CD14-positive monocyte (primary cell): ENCODE measurements around the gene UTP14A. TPM values are rescaled to one million over a fixed set of nuclear protein-coding genes. Genes with fewer than 3 reads are reported as not detected.

Source experiments
- DNase-seq, 3 donors: peaks; one replicate each; pipeline ENCODE4 v3.0.0-alpha.2; 2011 to 2022
- H2AFZ ChIP-seq: 2 replicates; pipeline ENCODE4 v1.6.0; 2012; ENCODE audit warnings: mild to moderate bottlenecking, low read depth, low read length, inconsistent platforms; ENCODE audit not compliant: insufficient read depth, poor library complexity, severe bottlenecking
- H3K27ac ChIP-seq, 2 donors: 1 replicate in 1 of 2; 2 replicates in 1 of 2; pipeline ENCODE4 v1.5.1; 2012 to 2013; ENCODE audit warnings: low read length in 2 of 2, control low read depth in 1 of 2, inconsistent platforms in 1 of 2, low read depth in 1 of 2, mild to moderate bottlenecking in 1 of 2
- H3K27me3 ChIP-seq, 2 donors: one replicate each; pipeline versions ENCODE4 v1.6.0 to v1.6.1; 2011 to 2013; ENCODE audit warnings: low read length in 2 of 2; ENCODE audit not compliant: control insufficient read depth in 2 of 2, insufficient read depth in 2 of 2
- H3K36me3 ChIP-seq, 2 donors: replicated peaks in 1 of 2; 1 replicate in 1 of 2; 2 replicates in 1 of 2; pipeline versions ENCODE4 v1.5.1 to v1.6.1; 2012 to 2013; ENCODE audit warnings: low read length in 2 of 2, control low read depth in 1 of 2, inconsistent platforms in 1 of 2, mild to moderate bottlenecking in 1 of 2; ENCODE audit not compliant: insufficient read depth in 2 of 2, control insufficient read depth in 1 of 2
- H3K4me1 ChIP-seq, 2 donors: 1 replicate in 1 of 2; 2 replicates in 1 of 2; pipeline versions ENCODE4 v1.5.1 to v1.6.1; 2012 to 2013; ENCODE audit warnings: low read length in 2 of 2, control low read depth in 1 of 2, inconsistent platforms in 1 of 2, mild to moderate bottlenecking in 1 of 2, moderate library complexity in 1 of 2; ENCODE audit not compliant: insufficient read depth in 2 of 2, control insufficient read depth in 1 of 2
- H3K4me2 ChIP-seq: replicated peaks from 2 replicates; pipeline ENCODE3; 2012; ENCODE audit warnings: low read length, moderate library complexity, mild to moderate bottlenecking; ENCODE audit not compliant: poor library complexity, severe bottlenecking; ENCODE audit errors: extremely low read depth
- H3K4me3 ChIP-seq, 3 experiments: fragments of 200-600 bp in 1 of 3; sonication (generic) in 1 of 3; replicated peaks in 1 of 3; 1 replicate in 2 of 3; 2 replicates in 1 of 3; pipeline ENCODE4 v1.5.1; 2011 to 2013; ENCODE audit warnings: low read length in 3 of 3, mild to moderate bottlenecking in 3 of 3, control low read depth in 2 of 3, low read depth in 2 of 3, inconsistent platforms in 1 of 3, moderate library complexity in 1 of 3
- H3K79me2 ChIP-seq: 2 replicates; pipeline ENCODE4 v1.6.0; 2012; ENCODE audit warnings: mild to moderate bottlenecking, control low read depth, inconsistent platforms, low read length, moderate library complexity; ENCODE audit not compliant: insufficient read depth
- H3K9ac ChIP-seq: 2 replicates; pipeline ENCODE4 v1.6.0; 2017; ENCODE audit warnings: low read length, mild to moderate bottlenecking; ENCODE audit not compliant: insufficient read depth, poor library complexity, severe bottlenecking
- H3K9me3 ChIP-seq, 2 donors: replicated peaks in 1 of 2; 1 replicate in 1 of 2; 2 replicates in 1 of 2; pipeline versions ENCODE4 v1.5.1 to v1.6.1; 2012 to 2013; ENCODE audit warnings: low read length in 2 of 2, control low read depth in 1 of 2; ENCODE audit not compliant: control insufficient read depth in 1 of 2, insufficient read depth in 1 of 2
- H4K20me1 ChIP-seq: 2 replicates; pipeline ENCODE4 v1.6.0; 2012; ENCODE audit warnings: mild to moderate bottlenecking, low read length, control low read depth, moderate library complexity; ENCODE audit not compliant: insufficient read depth
- H3K27ac Mint-ChIP-seq, 7 donors: one replicate each; pipeline ENCODE4 v1.8.0; 2020; ENCODE audit warnings: mild to moderate bottlenecking in 7 of 7, mixed read lengths in 7 of 7, moderate library complexity in 6 of 7, inconsistent platforms in 2 of 7
- H3K27me3 Mint-ChIP-seq, 3 donors: one replicate each; pipeline ENCODE4 v1.8.0; 2021 to 2022; ENCODE audit warnings: low read depth in 3 of 3, mild to moderate bottlenecking in 3 of 3, mixed read lengths in 3 of 3, moderate library complexity in 3 of 3, inconsistent platforms in 1 of 3
- H3K36me3 Mint-ChIP-seq, 2 donors: one replicate each; pipeline ENCODE4 v1.8.0; 2020; ENCODE audit warnings: mixed read lengths in 2 of 2, inconsistent platforms in 1 of 2, mild to moderate bottlenecking in 1 of 2
- H3K4me1 Mint-ChIP-seq: one replicate; pipeline ENCODE4 v1.8.0; 2020; ENCODE audit warnings: mild to moderate bottlenecking, mixed read lengths
- H3K4me3 Mint-ChIP-seq, 2 donors: one replicate each; pipeline ENCODE4 v1.8.0; 2020; ENCODE audit warnings: mild to moderate bottlenecking in 2 of 2, mixed read lengths in 2 of 2, moderate library complexity in 1 of 2
- H3K9me3 Mint-ChIP-seq, 7 donors: one replicate each; pipeline ENCODE4 v1.8.0; 2020 to 2022; ENCODE audit warnings: mixed read lengths in 7 of 7, mild to moderate bottlenecking in 6 of 7, moderate library complexity in 6 of 7, inconsistent platforms in 2 of 7
- CTCF ChIP-seq: fragments of 200-600 bp; IDR thresholded peaks from one replicate; pipeline ENCODE4 v1.8.0; 2022; ENCODE audit warnings: antibody characterized with exemption, mild to moderate bottlenecking
- WGBS: methylation state at CpG from one replicate; pipeline ENCODE4 v1.1.5; 2013; ENCODE audit warnings: missing lambda C conversion rate; ENCODE audit not compliant: insufficient coverage; 5-methylcytosine and 5-hydroxymethylcytosine counted together
- intact Hi-C, 2 donors: fragments of 100-400 bp; cut with micrococcal nuclease; formaldehyde crosslinking; loops; one replicate each; pipeline versions ENCODE4 v1.15.0 to v1.15.1; 2023
- polyA plus RNA-seq, 3 donors: library from polyadenylated mRNA; depleted of rRNA in 1 of 3; unstranded in 2 of 3; stranded (reverse) in 1 of 3; fragments of 300-500 nt in 2 of 3; fragments of >200 nt in 1 of 3; fragmentation: Illumina TruSeq in 2 of 3; gene quantifications; 1 replicate in 2 of 3; 2 replicates in 1 of 3; pipeline ENCODE4 v1.2.3, GENCODE V29; 2012 to 2021

Gene UTP14A
- polyA plus RNA-seq, 3 donors, result 2.9 to 5.5 (median 3.8) TPM

- no peak for TF ChIP-seq CTCF
Measured at GRCh38 chrX:129956145-129956544, 50.2 kb downstream of the UTP14A start.

DNA sequence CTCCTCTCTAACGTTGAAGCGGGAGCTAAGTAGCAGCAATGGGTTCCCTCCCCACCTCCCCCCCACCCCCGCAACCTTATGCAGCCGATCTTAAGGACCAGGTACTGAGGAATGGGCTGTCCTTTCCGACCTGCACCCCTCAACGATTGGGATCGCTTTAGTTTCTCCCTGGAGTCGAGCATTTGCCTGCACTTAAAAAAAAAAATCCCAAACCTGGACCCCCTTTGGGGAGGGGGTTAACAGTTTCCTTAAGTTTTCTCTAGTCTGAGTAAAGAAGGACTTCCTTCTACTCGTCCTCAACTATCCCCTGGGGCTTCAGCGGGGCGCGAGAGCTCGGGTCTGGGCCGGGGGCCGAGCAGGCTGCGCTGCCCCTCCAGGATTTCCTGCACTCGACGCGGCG is 50.8 kb downstream of the UTP14A start:
- H3K9me3 Mint-ChIP-seq, result peaks cover 0 to 13% (median 2%) of the 10 kb centered on the region in 7 donors
- H3K4me3 Mint-ChIP-seq, result peak overlapping the region; percentile 71 to 81
- H3K9me3 ChIP-seq, result no peaks in the 10 kb centered on the region
- peak overlapping the region in 6 of 7 donors; percentile 71 to 86 (median 83) for H3K27ac Mint-ChIP-seq
- H3K36me3 ChIP-seq, result no peaks in the 10 kb centered on the region
- H3K27ac ChIP-seq, result peak overlapping the region; percentile 63 to 84
- intact Hi-C loops, result no loop called here
- H3K4me1 Mint-ChIP-seq, result peaks cover 35% of the 10 kb centered on the region
- no peaks in the 10 kb centered on the region for H4K20me1 ChIP-seq
- TF ChIP-seq CTCF, result no peak
- no peak for DNase-seq
- H3K4me2 ChIP-seq, result peak overlapping the region; percentile 63
- peaks cover 16 to 24% (median 24%) of the 10 kb centered on the region in 3 donors for H3K27me3 Mint-ChIP-seq
- no peaks in the 10 kb centered on the region for H3K79me2 ChIP-seq
- H2AFZ ChIP-seq, result peak overlapping the region; percentile 26
- peaks cover 0 to 18% of the 10 kb centered on the region in 2 donors for H3K27me3 ChIP-seq
- WGBS, result 0% methylated on average over 7 of the region's 20 CpGs
- H3K36me3 Mint-ChIP-seq, result no peaks in the 10 kb centered on the region
- peak overlapping the region in 1 of 3 experiments; percentile 71 for H3K4me3 ChIP-seq
- peak overlapping the region; percentile 18 for H3K9ac ChIP-seq
- peaks cover 33 to 43% of the 10 kb centered on the region in 2 donors for H3K4me1 ChIP-seq

More at GRCh38 chrX:129956145-129956544, 50.2 kb downstream of the UTP14A start:
- Mint-ChIP-seq H3K27me3 (peaks cover 16 to 28% (median 26%) of the 10 kb centered on the region in 3 donors), H3K27ac (peak overlapping the region in 3 of 7 donors; percentile 5 to 84 (median 19)), H3K36me3 (no peaks in the 10 kb centered on the region), H3K9me3 (peaks cover 0 to 13% (median 2%) of the 10 kb centered on the region in 7 donors), H3K4me3 (peak overlapping the region in 1 of 2 donors; percentile 67), H3K4me1 (peaks cover 30% of the 10 kb centered on the region)
- H3K4me3 ChIP-seq, result no peak overlapping the region
- no peaks in the 10 kb centered on the region for H4K20me1 ChIP-seq
- intact Hi-C loops, result no loop called here
- no peaks in the 10 kb centered on the region for H3K36me3 ChIP-seq
- no peak for DNase-seq
- H3K27ac ChIP-seq, result no peak overlapping the region
- H3K9ac ChIP-seq, result no peak overlapping the region
- H3K27me3 ChIP-seq, result peaks cover 0 to 18% of the 10 kb centered on the region in 2 donors
- WGBS, result 93% methylated on average over 3 of the region's 10 CpGs
- H2AFZ ChIP-seq, result no peak overlapping the region
- peaks cover 29 to 36% of the 10 kb centered on the region in 2 donors for H3K4me1 ChIP-seq
- H3K4me2 ChIP-seq, result no peak overlapping the region
- no peaks in the 10 kb centered on the region for H3K9me3 ChIP-seq
- H3K79me2 ChIP-seq, result no peaks in the 10 kb centered on the region
